ENCODE results near the gene CELF5. TPM values are rescaled to one million over a fixed set of nuclear protein-coding genes. Genes with fewer than 3 reads are reported as not detected.
A peak's percentile ranks its signal among the peaks of the same experiment; 100 is the strongest.

CELF5 gene
- total and polyA plus RNA-seq, 10 of the 15 experiments (the other 5 are each of a cell fraction or from before 2014, with no cell fraction given): 0.01 to 0.04 TPM; not detected in 8

DNA sequence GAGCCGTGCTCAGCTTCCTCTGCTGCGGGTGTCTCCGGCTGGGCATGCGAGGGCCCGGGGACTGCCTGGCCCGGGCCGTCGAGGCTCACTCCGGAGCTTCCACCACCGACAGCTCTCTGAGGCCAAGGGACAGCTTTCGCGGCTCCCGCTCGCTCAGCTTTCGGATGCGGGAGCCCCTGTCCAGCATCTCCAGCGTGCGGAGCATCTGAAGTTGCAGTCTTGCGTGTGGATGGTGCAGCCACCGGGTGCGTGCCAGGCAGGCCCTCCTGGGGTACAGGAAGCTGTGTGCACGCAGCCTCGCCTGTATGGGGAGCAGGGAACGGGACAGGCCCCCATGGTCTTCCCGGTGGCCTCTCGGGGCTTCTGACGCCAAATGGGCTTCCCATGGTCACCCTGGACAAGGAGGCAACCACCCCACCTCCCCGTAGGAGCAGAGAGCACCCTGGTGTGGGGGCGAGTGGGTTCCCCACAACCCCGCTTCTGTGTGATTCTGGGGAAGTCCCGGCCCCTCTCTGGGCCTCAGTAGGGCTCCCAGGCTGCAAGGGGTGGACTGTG is 44.6 kb upstream of the CELF5 start (continued):
- TF ChIP-seq PML (IDR thresholded peaks at IDR 0.05; ENCODE audit: low read length) (no peak), CHD1 (IDR thresholded peaks at IDR 0.05; ENCODE audit: low read depth, low read length) (0 out of 2 replicates have a peak, but pooled peaks have one; percentile 21), RUNX3 (IDR thresholded peaks at IDR 0.05; ENCODE audit: low read length) (no peak), HCFC1 (IDR thresholded peaks at IDR 0.05; ENCODE audit: low read length) (no peak), POLR2A (IDR thresholded peaks at IDR 0.05; ENCODE audit: low read depth, low read length) (peak; percentile 59), SP1 (IDR thresholded peaks at IDR 0.05; ENCODE audit: low read depth, low read length) (no peak), CBX5 (IDR thresholded peaks at IDR 0.05; ENCODE audit: low read depth) (no peak), CBX3 (IDR thresholded peaks at IDR 0.05; ENCODE audit: borderline replicate concordance, low read depth) (no peak), KDM1A (IDR thresholded peaks at IDR 0.05; ENCODE audit: borderline replicate concordance) (no peak), HDAC2 (IDR thresholded peaks at IDR 0.05) (no peak), FOS (IDR thresholded peaks at IDR 0.05; ENCODE audit: borderline replicate concordance, extremely low read depth, insufficient read length) (no peak), NFYB (IDR thresholded peaks at IDR 0.05; ENCODE audit: insufficient read depth, low read depth, low read length) (no peak), SUZ12 (IDR thresholded peaks at IDR 0.05; ENCODE audit: unreplicated experiment) (no peak), IKZF2 (IDR thresholded peaks at IDR 0.05) (no peak)
- TF ChIP-seq, protein P1, sequence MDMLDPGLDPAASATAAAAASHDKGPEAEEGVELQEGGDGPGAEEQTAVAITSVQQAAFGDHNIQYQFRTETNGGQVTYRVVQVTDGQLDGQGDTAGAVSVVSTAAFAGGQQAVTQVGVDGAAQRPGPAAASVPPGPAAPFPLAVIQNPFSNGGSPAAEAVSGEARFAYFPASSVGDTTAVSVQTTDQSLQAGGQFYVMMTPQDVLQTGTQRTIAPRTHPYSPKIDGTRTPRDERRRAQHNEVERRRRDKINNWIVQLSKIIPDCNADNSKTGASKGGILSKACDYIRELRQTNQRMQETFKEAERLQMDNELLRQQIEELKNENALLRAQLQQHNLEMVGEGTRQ (IDR thresholded peaks at IDR 0.05; ENCODE audit: borderline replicate concordance, low read depth, low read length): no peak
- TF ChIP-seq, protein P2, sequence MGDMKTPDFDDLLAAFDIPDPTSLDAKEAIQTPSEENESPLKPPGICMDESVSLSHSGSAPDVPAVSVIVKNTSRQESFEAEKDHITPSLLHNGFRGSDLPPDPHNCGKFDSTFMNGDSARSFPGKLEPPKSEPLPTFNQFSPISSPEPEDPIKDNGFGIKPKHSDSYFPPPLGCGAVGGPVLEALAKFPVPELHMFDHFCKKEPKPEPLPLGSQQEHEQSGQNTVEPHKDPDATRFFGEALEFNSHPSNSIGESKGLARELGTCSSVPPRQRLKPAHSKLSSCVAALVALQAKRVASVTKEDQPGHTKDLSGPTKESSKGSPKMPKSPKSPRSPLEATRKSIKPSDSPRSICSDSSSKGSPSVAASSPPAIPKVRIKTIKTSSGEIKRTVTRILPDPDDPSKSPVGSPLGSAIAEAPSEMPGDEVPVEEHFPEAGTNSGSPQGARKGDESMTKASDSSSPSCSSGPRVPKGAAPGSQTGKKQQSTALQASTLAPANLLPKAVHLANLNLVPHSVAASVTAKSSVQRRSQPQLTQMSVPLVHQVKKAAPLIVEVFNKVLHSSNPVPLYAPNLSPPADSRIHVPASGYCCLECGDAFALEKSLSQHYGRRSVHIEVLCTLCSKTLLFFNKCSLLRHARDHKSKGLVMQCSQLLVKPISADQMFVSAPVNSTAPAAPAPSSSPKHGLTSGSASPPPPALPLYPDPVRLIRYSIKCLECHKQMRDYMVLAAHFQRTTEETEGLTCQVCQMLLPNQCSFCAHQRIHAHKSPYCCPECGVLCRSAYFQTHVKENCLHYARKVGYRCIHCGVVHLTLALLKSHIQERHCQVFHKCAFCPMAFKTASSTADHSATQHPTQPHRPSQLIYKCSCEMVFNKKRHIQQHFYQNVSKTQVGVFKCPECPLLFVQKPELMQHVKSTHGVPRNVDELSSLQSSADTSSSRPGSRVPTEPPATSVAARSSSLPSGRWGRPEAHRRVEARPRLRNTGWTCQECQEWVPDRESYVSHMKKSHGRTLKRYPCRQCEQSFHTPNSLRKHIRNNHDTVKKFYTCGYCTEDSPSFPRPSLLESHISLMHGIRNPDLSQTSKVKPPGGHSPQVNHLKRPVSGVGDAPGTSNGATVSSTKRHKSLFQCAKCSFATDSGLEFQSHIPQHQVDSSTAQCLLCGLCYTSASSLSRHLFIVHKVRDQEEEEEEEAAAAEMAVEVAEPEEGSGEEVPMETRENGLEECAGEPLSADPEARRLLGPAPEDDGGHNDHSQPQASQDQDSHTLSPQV (IDR thresholded peaks at IDR 0.05): no peak
- TF ChIP-seq, protein P3, sequence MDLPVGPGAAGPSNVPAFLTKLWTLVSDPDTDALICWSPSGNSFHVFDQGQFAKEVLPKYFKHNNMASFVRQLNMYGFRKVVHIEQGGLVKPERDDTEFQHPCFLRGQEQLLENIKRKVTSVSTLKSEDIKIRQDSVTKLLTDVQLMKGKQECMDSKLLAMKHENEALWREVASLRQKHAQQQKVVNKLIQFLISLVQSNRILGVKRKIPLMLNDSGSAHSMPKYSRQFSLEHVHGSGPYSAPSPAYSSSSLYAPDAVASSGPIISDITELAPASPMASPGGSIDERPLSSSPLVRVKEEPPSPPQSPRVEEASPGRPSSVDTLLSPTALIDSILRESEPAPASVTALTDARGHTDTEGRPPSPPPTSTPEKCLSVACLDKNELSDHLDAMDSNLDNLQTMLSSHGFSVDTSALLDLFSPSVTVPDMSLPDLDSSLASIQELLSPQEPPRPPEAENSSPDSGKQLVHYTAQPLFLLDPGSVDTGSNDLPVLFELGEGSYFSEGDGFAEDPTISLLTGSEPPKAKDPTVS (IDR thresholded peaks at IDR 0.05; ENCODE audit: low read depth, low read length): no peak
- TF ChIP-seq, protein P4, sequence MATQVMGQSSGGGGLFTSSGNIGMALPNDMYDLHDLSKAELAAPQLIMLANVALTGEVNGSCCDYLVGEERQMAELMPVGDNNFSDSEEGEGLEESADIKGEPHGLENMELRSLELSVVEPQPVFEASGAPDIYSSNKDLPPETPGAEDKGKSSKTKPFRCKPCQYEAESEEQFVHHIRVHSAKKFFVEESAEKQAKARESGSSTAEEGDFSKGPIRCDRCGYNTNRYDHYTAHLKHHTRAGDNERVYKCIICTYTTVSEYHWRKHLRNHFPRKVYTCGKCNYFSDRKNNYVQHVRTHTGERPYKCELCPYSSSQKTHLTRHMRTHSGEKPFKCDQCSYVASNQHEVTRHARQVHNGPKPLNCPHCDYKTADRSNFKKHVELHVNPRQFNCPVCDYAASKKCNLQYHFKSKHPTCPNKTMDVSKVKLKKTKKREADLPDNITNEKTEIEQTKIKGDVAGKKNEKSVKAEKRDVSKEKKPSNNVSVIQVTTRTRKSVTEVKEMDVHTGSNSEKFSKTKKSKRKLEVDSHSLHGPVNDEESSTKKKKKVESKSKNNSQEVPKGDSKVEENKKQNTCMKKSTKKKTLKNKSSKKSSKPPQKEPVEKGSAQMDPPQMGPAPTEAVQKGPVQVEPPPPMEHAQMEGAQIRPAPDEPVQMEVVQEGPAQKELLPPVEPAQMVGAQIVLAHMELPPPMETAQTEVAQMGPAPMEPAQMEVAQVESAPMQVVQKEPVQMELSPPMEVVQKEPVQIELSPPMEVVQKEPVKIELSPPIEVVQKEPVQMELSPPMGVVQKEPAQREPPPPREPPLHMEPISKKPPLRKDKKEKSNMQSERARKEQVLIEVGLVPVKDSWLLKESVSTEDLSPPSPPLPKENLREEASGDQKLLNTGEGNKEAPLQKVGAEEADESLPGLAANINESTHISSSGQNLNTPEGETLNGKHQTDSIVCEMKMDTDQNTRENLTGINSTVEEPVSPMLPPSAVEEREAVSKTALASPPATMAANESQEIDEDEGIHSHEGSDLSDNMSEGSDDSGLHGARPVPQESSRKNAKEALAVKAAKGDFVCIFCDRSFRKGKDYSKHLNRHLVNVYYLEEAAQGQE (IDR thresholded peaks at IDR 0.05; ENCODE audit: low read depth, low read length): peak; percentile 64; the same call in 1 of the 2 replicates
- TF ChIP-seq, protein P5, sequence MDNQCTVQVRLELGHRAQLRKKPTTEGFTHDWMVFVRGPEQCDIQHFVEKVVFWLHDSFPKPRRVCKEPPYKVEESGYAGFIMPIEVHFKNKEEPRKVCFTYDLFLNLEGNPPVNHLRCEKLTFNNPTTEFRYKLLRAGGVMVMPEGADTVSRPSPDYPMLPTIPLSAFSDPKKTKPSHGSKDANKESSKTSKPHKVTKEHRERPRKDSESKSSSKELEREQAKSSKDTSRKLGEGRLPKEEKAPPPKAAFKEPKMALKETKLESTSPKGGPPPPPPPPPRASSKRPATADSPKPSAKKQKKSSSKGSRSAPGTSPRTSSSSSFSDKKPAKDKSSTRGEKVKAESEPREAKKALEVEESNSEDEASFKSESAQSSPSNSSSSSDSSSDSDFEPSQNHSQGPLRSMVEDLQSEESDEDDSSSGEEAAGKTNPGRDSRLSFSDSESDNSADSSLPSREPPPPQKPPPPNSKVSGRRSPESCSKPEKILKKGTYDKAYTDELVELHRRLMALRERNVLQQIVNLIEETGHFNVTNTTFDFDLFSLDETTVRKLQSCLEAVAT (IDR thresholded peaks at IDR 0.05): no peak
